ENCODE results near the gene SOCS3. TPM values are rescaled to one million over a fixed set of nuclear protein-coding genes. Genes with fewer than 3 reads are reported as not detected.

The SOCS3 gene
- total RNA-seq, 1 experiment from 2014 or later = 103 TPM

DNA sequence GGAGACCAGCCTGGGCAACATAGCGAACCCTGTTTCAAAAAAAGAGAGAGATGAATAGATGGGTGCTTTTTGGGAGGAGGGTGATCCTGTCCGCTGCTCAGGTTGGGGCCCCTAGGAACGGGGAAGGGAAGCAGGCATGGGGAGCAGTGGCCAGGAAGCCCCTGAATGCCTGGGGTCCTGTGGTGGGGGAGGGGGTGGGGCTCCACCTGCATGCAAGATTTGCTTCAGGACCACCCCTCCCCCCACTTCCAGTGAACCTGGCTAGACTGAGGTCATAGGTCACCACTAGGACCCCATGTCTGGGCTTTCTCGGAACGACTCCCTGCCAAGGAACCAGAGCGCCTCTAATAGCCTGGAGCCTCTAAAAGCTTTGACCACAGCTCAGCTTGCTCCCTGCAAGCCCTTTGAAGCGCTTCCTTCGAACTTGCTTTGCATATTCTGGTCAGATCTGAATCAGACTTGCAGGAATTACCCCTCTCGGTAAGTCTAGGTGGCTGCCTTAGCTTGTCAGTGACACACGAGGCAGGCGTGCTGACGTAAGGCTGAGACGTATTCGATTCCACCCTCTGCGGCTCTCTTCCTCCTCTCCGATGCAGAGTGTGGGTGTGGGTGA lies 3.7 kb downstream of the SOCS3 start:
- no peak overlapping the region for H3K27ac ChIP-seq (ENCODE audit: low read length)
- H3K36me3 ChIP-seq (ENCODE audit: low read depth, low read length) = peaks cover 13% of the 10 kb centered on the region
- peaks cover 29% of the 10 kb centered on the region for H4K20me1 ChIP-seq (ENCODE audit: low read length)
- DNase-seq (peak; percentile 48), ATAC-seq (no peak)
- H2AFZ ChIP-seq (ENCODE audit: low read length) = no peak overlapping the region
- BruUV-seq (replicated peaks) = no TSS peak
- CTCF ChIA-PET = no interaction called here
- H3K9me3 ChIP-seq (ENCODE audit: low read length) = no peaks in the 10 kb centered on the region
- H3K27me3 ChIP-seq (ENCODE audit: low read length) = no peaks in the 10 kb centered on the region
- TF ChIP-seq EZH2 (IDR thresholded peaks at IDR 0.05; ENCODE audit: low read length, unreplicated experiment) = no peak
- no peak for TF ChIP-seq EZH2phosphoT487 (IDR thresholded peaks at IDR 0.05; ENCODE audit: borderline replicate concordance, low read length)
- TF ChIP-seq, protein P1, sequence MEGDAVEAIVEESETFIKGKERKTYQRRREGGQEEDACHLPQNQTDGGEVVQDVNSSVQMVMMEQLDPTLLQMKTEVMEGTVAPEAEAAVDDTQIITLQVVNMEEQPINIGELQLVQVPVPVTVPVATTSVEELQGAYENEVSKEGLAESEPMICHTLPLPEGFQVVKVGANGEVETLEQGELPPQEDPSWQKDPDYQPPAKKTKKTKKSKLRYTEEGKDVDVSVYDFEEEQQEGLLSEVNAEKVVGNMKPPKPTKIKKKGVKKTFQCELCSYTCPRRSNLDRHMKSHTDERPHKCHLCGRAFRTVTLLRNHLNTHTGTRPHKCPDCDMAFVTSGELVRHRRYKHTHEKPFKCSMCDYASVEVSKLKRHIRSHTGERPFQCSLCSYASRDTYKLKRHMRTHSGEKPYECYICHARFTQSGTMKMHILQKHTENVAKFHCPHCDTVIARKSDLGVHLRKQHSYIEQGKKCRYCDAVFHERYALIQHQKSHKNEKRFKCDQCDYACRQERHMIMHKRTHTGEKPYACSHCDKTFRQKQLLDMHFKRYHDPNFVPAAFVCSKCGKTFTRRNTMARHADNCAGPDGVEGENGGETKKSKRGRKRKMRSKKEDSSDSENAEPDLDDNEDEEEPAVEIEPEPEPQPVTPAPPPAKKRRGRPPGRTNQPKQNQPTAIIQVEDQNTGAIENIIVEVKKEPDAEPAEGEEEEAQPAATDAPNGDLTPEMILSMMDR (conservative IDR thresholded peaks at IDR 0.05; ENCODE audit: low read depth, low read length) = no peak
- POLR2A ChIA-PET (ENCODE audit: unreplicated experiment) = interaction anchor here (0.6 kb wide), 1 partner anchor 64 kb away, joined by 20 read pairs; no protein-coding TSS in a partner anchor
- peak overlapping the region; percentile 34; the same call in 1 of the 2 replicates for H3K4me2 ChIP-seq (ENCODE audit: low read length)
- H3K79me2 ChIP-seq (ENCODE audit: low read length) = peaks cover 51% of the 10 kb centered on the region
- H3K9ac ChIP-seq (ENCODE audit: low read length) = no peak overlapping the region
- H3K4me3 ChIP-seq (ENCODE audit: low read length) = no peak overlapping the region
- H3K4me1 ChIP-seq (ENCODE audit: insufficient read depth, low read length) = peaks cover 54% of the 10 kb centered on the region
- H3F3A ChIP-seq (ENCODE audit: low read length, unreplicated experiment) = peaks cover 8% of the 10 kb centered on the region
- no peaks in the 10 kb centered on the region for H3K9me2 ChIP-seq (replicated peaks; ENCODE audit: low read length)
- intact Hi-C loops (cut with micrococcal nuclease) = no loop called here

DNA sequence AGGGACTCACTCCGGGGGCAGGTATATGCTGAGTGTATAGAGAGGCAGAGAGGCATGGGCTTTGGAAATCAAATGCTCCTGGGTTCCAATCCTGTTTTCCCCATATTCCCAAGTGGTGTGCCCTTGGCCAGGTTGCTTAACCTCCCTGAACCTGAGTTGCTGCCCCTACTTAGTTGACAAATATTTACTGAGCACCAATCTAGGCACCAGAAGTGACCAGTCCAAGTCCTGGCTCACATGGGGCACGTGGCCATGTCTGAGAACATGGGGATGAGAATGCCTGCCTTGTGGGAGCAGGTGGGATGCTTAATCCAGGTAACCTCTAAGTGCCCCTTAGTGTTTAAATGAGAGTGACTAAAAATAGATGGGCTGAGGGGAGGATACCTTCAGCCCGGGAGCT lies 4.2 kb downstream of the SOCS3 start:
- CTCF ChIA-PET = no interaction called here

More for the DNA sequence above, 4.2 kb downstream of the SOCS3 start:
- POLR2A ChIA-PET (ENCODE audit: unreplicated experiment) = no interaction called here
- Histone ChIP-seq H3K79me2 (ENCODE audit: low read length) (peaks cover 51% of the 10 kb centered on the region), H3K9me2 (replicated peaks; ENCODE audit: low read length) (no peaks in the 10 kb centered on the region), H2AFZ (ENCODE audit: low read length) (no peak overlapping the region), H3K9ac (ENCODE audit: low read length) (no peak overlapping the region), H3K4me1 (ENCODE audit: insufficient read depth, low read length) (peaks cover 50% of the 10 kb centered on the region), H3K4me3 (ENCODE audit: low read length) (no peak overlapping the region), H3F3A (ENCODE audit: low read length, unreplicated experiment) (peaks cover 8% of the 10 kb centered on the region), H3K27ac (ENCODE audit: low read length) (no peak overlapping the region), H3K27me3 (ENCODE audit: low read length) (no peaks in the 10 kb centered on the region), H4K20me1 (ENCODE audit: low read length) (peaks cover 29% of the 10 kb centered on the region), H3K36me3 (ENCODE audit: low read depth, low read length) (peaks cover 13% of the 10 kb centered on the region), H3K4me2 (ENCODE audit: low read length) (no peak overlapping the region), H3K9me3 (ENCODE audit: low read length) (no peaks in the 10 kb centered on the region)
- ATAC-seq = no peak
- intact Hi-C loops (cut with micrococcal nuclease) = no loop called here
- no peak for DNase-seq
- TF ChIP-seq EZH2phosphoT487 (IDR thresholded peaks at IDR 0.05; ENCODE audit: borderline replicate concordance, low read length) (no peak), EZH2 (IDR thresholded peaks at IDR 0.05; ENCODE audit: low read length, unreplicated experiment) (no peak)
- TF ChIP-seq, protein P1 (conservative IDR thresholded peaks at IDR 0.05; ENCODE audit: low read depth, low read length) = no peak
- BruUV-seq (replicated peaks) = no TSS peak

All from PC-3 (cell line).